ENCODE measurements around the gene TARS1. TPM values are rescaled to one million over a fixed set of nuclear protein-coding genes. Genes with fewer than 3 reads are reported as not detected.

Gene TARS1
- total and polyA plus RNA-seq, 2 of the 4 experiments (the other 2 are of a cell fraction) = 90.8 to 175 TPM

- Histone ChIP-seq H2BK15ac (ENCODE audit: low read depth, low read length) (no peak overlapping the region), H2BK120ac (ENCODE audit: low read depth, low read length) (no peak overlapping the region), H3K27me3 (ENCODE audit: control insufficient read depth, insufficient read depth, low read length) (no peaks in the 10 kb centered on the region), H4K20me1 (ENCODE audit: insufficient read depth, low read length) (no peaks in the 10 kb centered on the region), H3K4ac (ENCODE audit: low read depth, low read length) (no peak overlapping the region), H3K23ac (ENCODE audit: low read depth, low read length) (no peak overlapping the region), H3K27ac (ENCODE audit: insufficient read depth, low read length) (no peak overlapping the region), H2AFZ (replicated peaks; ENCODE audit: low read length, poor library complexity) (no peak overlapping the region), H2BK20ac (ENCODE audit: low read depth, low read length) (no peak overlapping the region), H3K4me3 (ENCODE audit: insufficient read depth, low read depth, low read length) (no peak overlapping the region), H4K91ac (ENCODE audit: insufficient read depth, low read depth, low read length) (no peak overlapping the region), H2BK5ac (ENCODE audit: low read depth, low read length, poor library complexity, severe bottlenecking) (no peak overlapping the region), H4K5ac (ENCODE audit: low read depth, low read length) (no peak overlapping the region), H2AK9ac (replicated peaks; ENCODE audit: low read depth, low read length, poor library complexity) (no peak overlapping the region), H3K56ac (ENCODE audit: extremely low read depth, insufficient read depth, low read length) (no peak overlapping the region), H3K4me1 (ENCODE audit: control insufficient read depth, insufficient read depth, low read length) (peaks cover 3% of the 10 kb centered on the region; the same call in 1 of the 2 replicates), H3K14ac (replicated peaks; ENCODE audit: low read depth, low read length) (no peak overlapping the region), H3K9me1 (ENCODE audit: insufficient read depth, low read length) (no peaks in the 10 kb centered on the region; the same call in none of the 2 replicates), H3K36me3 (ENCODE audit: control insufficient read depth, insufficient read depth, low read length) (no peaks in the 10 kb centered on the region), H3K9me3 (ENCODE audit: control insufficient read depth, insufficient read depth, low read length) (no peaks in the 10 kb centered on the region), H2AK5ac (ENCODE audit: low read depth, low read length) (no peak overlapping the region), H3K79me1 (ENCODE audit: low read depth in 1 of 2, low read length in 2 of 2) (no peaks in the 10 kb centered on the region), H4K8ac (ENCODE audit: low read depth in 2 of 2, low read length in 2 of 2) (no peak overlapping the region), H3K9ac (ENCODE audit: low read depth, low read length) (no peak overlapping the region), H3K4me2 (ENCODE audit: low read depth, low read length) (no peak overlapping the region), H3K18ac (ENCODE audit: low read depth, low read length) (no peak overlapping the region)
- TF ChIP-seq CTCF (conservative IDR thresholded peaks at IDR 0.05; ENCODE audit: low read depth, low read length) = no peak
- no peak for TF ChIP-seq MAFK (IDR thresholded peaks at IDR 0.05; ENCODE audit: low read depth, low read length)
- TF ChIP-seq CEBPB (IDR thresholded peaks at IDR 0.05; ENCODE audit: low read depth, low read length) = peak; percentile 29; the same call in 1 of the 2 replicates
- POLR2A ChIA-PET (ENCODE audit: unreplicated experiment) = no interaction called here
- DNase-seq (no peak), ATAC-seq (ENCODE audit: low read depth) (no peak)
- dilution Hi-C loops (cut with HindIII; ENCODE audit: low sequenced_read_pairs, unreplicated experiment) (no loop called here), intact Hi-C loops (cut with micrococcal nuclease) (no loop called here), in situ Hi-C loops (cut with MboI; ENCODE audit: low sequenced_read_pairs) (no loop called here)
- CTCF ChIA-PET = no interaction called here
- no CpG with 5 or more reads among the region's 1 CpG for WGBS, 2 experiments (ENCODE audit: extremely low coverage in 2 of 2, insufficient read length in 1 of 2)
- no TSS peak for BruUV-seq (replicated peaks)
Measured at GRCh38 chr5:33494466-33494865, 53.7 kb downstream of the TARS1 start.

Data from IMR-90 (cell line).